ENCODE measurements around the gene MYL5.
"Not testable (repeated sequence)": the region's sequence is repeated elsewhere in the genome, so short reads cannot be mapped to it uniquely, and the experiment has no call there.

The MYL5 gene, protein sequence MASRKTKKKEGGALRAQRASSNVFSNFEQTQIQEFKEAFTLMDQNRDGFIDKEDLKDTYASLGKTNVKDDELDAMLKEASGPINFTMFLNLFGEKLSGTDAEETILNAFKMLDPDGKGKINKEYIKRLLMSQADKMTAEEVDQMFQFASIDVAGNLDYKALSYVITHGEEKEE

DNA sequence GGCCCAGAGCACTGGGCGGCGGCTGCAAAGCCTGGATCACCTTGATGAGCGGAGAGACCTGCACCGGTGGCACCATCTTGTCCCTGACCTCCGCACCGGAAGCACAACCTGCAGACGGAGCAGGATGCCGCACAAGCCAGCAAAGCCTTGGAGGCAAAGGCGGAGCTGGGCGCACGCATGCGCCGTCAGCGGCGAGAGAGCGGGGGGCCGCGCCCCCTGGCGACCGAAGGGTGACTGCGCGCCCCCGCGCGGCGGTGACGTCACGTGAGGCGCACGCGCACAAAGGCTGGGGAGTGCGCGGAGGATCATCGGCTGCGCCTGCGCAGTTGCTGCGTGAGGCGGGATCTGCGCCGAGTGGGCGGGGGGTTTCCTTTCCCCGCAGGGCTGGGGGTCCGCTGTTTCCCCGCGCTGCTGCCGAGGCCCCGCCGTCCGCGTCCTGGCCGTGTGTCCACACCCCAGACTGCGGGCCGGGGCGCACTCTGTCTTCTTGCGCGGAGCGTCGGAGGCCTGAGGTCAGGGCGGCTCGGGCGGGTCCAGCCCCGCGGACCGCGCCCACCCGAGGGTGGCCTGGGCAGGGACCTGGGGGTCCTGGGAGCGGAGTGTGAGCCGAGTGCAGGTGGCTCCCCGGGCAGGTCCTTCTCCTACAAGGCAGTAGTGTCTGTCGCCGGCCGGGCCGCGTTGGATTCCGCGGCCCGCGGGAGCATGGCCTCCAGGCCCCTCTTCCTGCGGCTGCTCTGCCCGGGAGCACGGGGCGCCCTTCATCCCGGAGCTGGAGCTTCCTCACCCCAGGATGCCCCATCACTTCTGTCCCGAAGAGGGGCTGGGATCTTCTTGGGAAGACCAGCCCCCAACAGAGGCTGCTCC is at the start of gene MYL5, which contains the start of gene ATP5ME:
TSS of gene MYL5 (plus strand) at position 371 of the 864 bp plus-strand sequence. CDS start 3,485 bp downstream, outside the sequence.
TSS of gene ATP5ME (minus strand) at position 105 of the 864 bp plus-strand sequence. CDS start at position 76, 29 bp downstream.
- peak; percentile 99 for DNase-seq

DNA sequence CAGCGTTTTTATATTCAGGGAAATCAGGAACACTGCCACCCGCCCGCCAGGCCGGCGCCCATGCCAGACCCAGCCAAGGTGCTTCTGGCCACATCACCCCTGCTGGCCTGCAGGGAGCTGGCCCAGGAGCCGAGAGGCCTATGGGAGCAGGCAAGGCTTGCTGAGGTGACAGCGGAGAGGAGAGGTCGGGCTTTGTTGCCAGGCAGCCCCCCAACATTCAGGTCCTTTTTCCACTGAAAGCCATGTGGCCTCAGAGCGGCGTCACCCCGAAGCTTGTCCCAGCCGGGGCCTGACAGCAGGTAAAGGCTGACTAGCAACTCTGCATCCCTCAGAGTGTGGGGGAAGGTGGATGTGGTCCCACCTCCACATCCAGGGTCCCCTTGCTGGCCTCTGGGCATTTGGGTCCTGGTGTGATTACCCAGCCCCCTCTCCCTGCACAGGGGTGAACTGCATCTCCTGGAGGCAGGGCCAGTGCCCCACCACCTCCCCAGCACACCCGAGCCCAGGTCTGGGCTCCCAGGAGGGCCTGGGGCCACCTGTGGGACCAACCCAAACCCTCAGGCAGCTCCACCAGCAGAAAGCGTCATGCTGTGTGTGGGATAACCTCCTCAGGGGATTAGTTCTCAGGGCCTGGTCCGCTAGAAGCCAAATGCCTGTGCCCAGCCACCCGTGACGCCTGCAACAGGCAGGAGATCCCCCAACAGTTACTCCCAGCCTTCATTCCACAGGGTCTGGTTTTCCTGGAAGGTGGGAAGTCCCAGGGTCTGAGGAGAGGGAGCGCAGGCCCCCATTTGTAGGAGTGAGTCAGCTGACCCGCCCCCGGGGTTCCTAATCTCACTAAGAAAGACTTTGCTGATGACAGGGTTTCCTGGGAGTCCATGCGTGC is 49.4 kb upstream of the MYL5 start, which contains the start of gene PDE6B:
TSS of gene PDE6B (plus strand) at position 869 of the 886 bp plus-strand sequence. CDS start 54 bp downstream, outside the sequence.
- no peak for DNase-seq

DNA sequence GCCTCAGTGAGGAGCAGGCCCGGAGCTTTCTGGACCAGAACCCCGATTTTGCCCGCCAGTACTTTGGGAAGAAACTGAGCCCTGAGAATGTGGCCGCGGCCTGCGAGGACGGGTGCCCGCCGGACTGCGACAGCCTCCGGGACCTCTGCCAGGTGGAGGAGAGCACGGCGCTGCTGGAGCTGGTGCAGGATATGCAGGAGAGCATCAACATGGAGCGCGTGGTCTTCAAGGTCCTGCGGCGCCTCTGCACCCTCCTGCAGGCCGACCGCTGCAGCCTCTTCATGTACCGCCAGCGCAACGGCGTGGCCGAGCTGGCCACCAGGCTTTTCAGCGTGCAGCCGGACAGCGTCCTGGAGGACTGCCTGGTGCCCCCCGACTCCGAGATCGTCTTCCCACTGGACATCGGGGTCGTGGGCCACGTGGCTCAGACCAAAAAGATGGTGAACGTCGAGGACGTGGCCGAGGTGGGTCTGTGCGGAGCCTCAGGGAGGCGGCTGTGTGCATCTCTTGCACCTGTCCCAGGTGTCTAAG is 48.6 kb upstream of the MYL5 start:
- no peak for DNase-seq

GRCh38 chr4:626201-627091 is 47.9 kb upstream of the MYL5 start:
- DNase-seq, result no peak

DNA sequence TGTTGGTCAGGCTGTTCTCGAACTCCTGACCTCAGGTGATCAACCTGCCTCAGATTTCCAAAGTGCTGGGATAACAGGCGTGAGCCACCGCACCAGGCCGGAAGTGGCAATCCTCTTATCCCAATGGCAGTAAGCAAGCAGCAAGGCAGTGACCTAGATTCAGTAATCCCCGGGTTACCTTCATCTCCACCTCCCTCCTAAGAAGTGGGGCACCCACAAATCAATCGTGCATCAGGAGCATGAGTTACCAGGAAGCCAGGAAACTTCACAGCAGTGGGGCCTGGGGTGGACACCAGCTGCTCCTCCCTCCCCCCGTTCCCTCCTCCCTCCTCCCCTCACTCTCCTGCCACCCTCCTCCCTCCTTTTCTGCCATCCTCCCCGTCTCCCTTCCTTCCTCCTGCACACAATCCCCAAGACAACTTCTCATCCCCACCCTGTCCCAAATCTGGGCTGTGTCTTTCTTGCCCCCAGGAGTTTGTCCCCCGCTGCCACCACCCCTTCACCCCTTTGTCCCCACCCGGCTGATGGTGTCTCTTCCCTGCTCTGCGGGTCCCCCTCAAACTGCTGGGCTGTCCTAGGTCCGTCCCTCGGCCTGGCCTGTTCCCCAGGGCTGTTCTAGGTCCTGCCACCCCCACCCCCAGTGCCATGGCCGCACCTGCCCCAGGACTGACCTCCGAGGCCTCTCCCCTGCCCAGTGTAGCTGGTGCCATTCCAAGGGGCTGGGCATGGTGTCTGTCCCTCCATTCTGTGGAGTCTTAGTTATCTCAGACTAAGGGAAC is 46.8 kb upstream of the MYL5 start:
- no peak for DNase-seq

DNA sequence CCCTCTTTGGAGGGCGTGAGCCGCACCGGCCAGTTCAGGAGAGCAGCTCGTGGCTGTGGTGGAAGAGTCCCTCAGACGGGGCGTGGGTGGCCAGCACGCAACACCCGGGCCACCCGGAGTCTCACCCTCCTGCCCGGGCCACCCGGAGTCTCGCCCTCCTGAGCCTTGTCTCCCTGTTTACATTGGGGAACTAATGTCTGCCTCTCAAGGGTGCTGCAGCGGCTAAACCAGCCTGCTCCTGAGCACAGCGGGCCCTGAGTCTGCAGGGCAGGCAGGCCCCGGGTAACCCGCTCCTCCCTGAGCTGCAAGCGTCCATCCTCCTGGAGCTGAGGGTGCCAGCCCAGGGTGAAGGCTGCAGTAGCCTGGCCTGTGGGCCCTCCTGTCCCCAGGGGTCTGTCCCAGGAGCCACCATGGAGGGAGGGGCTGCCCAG is 46.0 kb upstream of the MYL5 start:
- DNase-seq, result no peak

DNA sequence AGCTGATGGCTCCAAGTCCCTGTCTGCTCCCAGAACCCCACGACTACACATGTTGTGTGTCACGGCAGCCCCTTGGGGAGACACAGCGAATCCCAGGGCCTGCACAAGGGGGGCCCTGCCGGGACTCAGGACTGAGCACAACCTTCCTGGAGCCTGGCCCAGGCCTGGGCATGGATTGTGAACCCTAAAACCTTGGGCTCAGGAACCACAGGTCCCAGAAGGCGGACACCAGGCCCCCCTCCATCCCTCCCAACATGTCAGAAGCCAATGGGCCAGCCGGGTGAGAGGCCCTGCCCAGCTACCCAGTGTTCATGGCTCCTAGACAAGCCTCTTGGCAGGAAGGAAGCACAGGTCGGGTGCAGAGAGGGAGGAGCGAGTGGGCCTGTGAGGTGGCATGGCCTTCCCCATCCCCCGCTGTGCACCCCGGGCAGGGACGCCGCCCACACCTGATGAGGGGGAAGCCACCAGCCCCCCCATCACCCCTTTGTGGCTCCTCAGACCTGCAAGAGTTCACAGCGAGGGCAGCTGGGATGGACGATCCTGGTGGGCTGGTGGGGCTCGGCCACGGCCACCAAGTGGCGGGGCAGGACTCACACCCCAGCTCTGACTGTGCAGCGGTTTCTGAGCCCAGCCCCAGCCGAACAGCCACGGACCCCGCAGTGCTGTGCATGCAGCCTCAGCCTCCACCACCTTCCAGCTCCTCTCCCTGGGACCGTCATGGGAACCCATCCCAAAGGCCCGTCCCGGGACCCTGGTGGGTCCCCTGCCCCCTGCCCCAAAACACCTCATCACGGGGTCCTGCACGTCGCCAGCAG is 45.3 kb upstream of the MYL5 start:
- DNase-seq, result no peak

- no peak for DNase-seq
These were observed 44.8 kb upstream of the MYL5 start for GRCh38 chr4:629636-629914.

DNA sequence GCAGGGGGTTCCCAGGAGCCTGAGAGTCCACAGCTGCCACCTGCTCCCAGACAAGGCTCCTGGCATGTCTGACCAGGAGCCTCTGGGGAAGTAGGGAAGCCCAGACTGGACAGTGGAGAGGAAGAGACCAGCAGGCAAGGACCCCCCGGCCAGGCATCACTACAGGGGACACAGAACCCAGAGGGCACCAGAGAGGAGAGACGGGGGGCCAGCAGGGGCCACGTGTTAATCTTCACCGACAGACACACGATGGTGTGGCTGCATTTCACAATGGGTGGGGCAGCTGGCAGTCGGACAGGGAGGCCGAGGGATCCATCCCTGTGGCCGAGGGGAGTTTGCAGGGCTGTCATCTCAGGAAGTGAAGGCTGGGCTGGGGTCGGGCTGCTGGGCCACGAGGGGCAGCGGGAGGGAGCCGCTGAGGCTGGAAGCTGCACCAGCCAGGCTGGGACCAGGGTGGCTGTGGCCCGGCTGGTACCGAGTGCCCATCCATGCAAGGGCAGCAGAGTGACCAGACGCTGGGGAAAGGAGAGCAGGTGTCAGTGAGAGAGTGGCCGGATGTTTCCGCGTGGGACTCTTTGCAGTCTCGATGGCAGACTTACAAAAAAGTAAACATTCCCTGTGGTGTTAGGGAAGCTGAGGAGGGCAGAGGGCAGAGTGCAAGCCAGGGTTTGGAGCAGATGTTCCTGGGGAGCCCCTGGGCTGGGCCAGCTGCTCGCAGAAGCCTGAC is 44.3 kb upstream of the MYL5 start:
- no peak for DNase-seq

- no peak for DNase-seq
These were observed 43.7 kb upstream of the MYL5 start for GRCh38 chr4:630656-631055.

DNA sequence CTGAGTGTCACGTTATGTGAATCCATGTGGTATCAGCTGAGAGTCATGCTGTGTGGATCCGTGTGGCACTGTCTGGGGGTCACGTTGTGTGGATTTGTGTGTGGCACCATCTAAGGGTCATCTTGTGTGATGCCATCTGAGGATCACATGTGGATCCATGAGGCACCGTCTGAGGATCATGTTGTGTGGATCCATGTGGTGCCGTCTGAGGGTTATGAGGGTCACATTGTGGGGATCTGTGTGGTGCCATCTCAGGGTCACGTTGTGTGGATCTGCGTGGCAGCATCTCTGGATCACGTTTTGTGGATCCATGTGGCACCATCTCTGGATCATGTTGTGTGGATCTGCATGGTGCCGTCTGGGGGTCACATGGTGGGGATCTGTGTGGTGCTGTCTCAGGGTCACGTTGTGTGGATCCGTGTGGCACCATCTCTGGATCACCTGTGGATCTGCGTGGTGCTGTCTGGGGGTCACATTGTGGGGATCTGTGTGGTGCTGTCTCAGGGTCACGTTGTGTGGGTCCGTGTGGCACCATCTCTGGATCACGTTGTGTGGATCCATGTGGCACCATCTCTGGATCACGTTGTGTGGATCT is 42.0 kb upstream of the MYL5 start:
- no peak for DNase-seq

- DNase-seq, result no peak
These were observed 41.4 kb upstream of the MYL5 start for GRCh38 chr4:632926-633325.

DNA sequence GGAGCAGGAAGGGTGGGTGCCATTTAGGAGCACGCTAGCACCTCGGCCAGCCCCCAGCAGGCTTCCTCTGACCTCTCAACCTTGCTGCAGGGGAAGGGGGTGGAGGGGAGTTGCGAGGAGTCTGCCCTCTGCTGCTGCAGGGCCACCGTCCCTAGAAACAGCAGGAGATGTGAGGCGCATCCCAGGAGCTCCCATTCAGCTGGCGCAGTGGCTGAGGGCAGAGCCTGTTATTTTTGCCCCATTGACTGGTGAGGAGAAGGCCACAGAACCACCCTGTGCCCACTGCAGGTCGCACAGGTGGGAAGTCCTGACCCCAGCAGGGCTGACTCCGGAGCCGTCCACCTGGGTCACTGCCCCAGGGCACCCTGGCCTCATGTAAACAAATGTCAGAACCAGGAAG is 40.9 kb upstream of the MYL5 start:
- no peak for DNase-seq

- no peak for DNase-seq
These were observed 40.3 kb upstream of the MYL5 start for GRCh38 chr4:633976-634598.

DNA sequence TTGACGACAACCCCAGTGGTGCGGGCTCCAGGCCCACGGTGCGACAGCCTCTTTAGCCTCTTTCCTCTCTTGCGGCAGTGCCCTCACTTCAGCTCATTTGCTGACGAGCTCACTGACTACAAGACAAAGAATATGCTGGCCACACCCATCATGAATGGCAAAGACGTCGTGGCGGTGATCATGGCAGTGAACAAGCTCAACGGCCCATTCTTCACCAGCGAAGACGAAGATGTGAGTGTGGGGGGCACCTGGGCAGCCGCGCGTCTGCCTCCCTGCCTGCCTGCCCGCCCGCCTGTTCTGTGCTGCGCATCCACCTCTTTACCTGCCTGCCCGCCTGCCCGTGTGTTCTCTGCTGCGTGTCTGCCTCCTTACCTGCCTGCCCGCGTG is 39.8 kb upstream of the MYL5 start:
- no peak for DNase-seq

GRCh38 chr4:635066-635835 is 39.1 kb upstream of the MYL5 start:
- DNase-seq, result not testable (repeated sequence)

GRCh38 chr4:635851-636627 is 38.3 kb upstream of the MYL5 start:
- DNase-seq, result no peak

Data from activated CD4-positive, CD25-positive, alpha-beta regulatory T cell treated with anti-CD3 and anti-CD28 coated beads, Interleukin-2, amount 50 U/mL, for 72 hours (primary cell).